ENCODE data around the gene MAVS.

GRCh38 chr20:3823881-3824280 lies 22.8 kb upstream of the MAVS start:
- TF ChIP-seq EZH2phosphoT487 (conservative IDR thresholded peaks at IDR 0.05; ENCODE audit: low read length), result no peak
- TF ChIP-seq CTCF (IDR thresholded peaks at IDR 0.05; ENCODE audit: insufficient read depth, low read length, poor library complexity, severe bottlenecking), result no peak
